HFFc6 (cell line): ENCODE data around the gene FARP1. TPM values are rescaled to one million over a fixed set of nuclear protein-coding genes. Genes with fewer than 3 reads are reported as not detected.

Experiments used
- DNase-seq: peaks from one replicate; pipeline ENCODE4 v3.0.0-alpha.2; 2018
- H3K27ac Mint-ChIP-seq: 2 replicates; pipeline ENCODE4 v1.8.0; 2020; ENCODE audit warnings: mild to moderate bottlenecking, mixed read lengths
- H3K27me3 Mint-ChIP-seq: 2 replicates; pipeline ENCODE4 v1.8.0; 2021; ENCODE audit warnings: mild to moderate bottlenecking, moderate library complexity, mixed read lengths; ENCODE audit not compliant: insufficient read depth
- H3K36me3 Mint-ChIP-seq: 2 replicates; pipeline ENCODE4 v1.8.0; 2021; ENCODE audit warnings: low read depth, mixed read lengths
- H3K4me1 Mint-ChIP-seq: 2 replicates; pipeline ENCODE4 v1.8.0; 2020; ENCODE audit warnings: low read depth, mixed read lengths
- H3K4me3 Mint-ChIP-seq: 2 replicates; pipeline ENCODE4 v1.8.0; 2020; ENCODE audit warnings: mild to moderate bottlenecking, moderate library complexity, mixed read lengths
- H3K9me3 Mint-ChIP-seq: 2 replicates; pipeline ENCODE4 v1.8.0; 2020; ENCODE audit warnings: mild to moderate bottlenecking, mixed read lengths
- CTCF ChIP-seq: fragments of 200-600 bp; sonication (generic); IDR thresholded peaks from 2 replicates; pipeline ENCODE4 v1.5.0; 2021; ENCODE audit warnings: antibody characterized with exemption, mild to moderate bottlenecking
- total RNA-seq, 6 experiments: library from RNA; stranded (reverse); fragmentation: NEBNext Ultra II Directional; extraction: Animal tissue kit (Norgen Biotek cat#: 25700); gene quantifications; 2 replicates in 1 of 6; 3 replicates in 5 of 6; pipeline ENCODE4 v1.2.3, GENCODE V29; 2021

Gene FARP1
- total RNA-seq, 6 experiments from 2014 or later: 140 to 181 (median 150) TPM

- H3K4me1 Mint-ChIP-seq: peaks cover 48% of the 10 kb centered on the region
Measured at GRCh38 chr13:98144027-98144741, 1.3 kb downstream of the FARP1 start.

GRCh38 chr13:98144801-98145350, 2.0 kb downstream of the FARP1 start:
- DNase-seq: peak; percentile 72
- H3K4me3 Mint-ChIP-seq: peak overlapping the region; percentile 98
- H3K4me1 Mint-ChIP-seq: peaks cover 50% of the 10 kb centered on the region
- H3K27ac Mint-ChIP-seq: peak overlapping the region; percentile 88
- TF ChIP-seq CTCF: peak; percentile 65
- no peaks in the 10 kb centered on the region for H3K9me3 Mint-ChIP-seq
- H3K36me3 Mint-ChIP-seq: peaks cover 12% of the 10 kb centered on the region
- H3K27me3 Mint-ChIP-seq: no peaks in the 10 kb centered on the region; the same call in 1 of the 2 replicates

More at GRCh38 chr13:98144027-98144741, 1.3 kb downstream of the FARP1 start:
- TF ChIP-seq CTCF: no peak
- Mint-ChIP-seq H3K36me3 (peaks cover 10% of the 10 kb centered on the region), H3K27me3 (no peaks in the 10 kb centered on the region; the same call in 1 of the 2 replicates), H3K9me3 (no peaks in the 10 kb centered on the region), H3K4me3 (peak overlapping the region; percentile 98), H3K27ac (peak overlapping the region; percentile 88)
- DNase-seq: peak; percentile 23

GRCh38 chr13:98147521-98147920, 4.6 kb downstream of the FARP1 start:
- Mint-ChIP-seq H3K36me3 (peaks cover 12% of the 10 kb centered on the region), H3K27me3 (no peaks in the 10 kb centered on the region; the same call in 1 of the 2 replicates), H3K9me3 (no peaks in the 10 kb centered on the region), H3K4me3 (no peak overlapping the region; the same call in 1 of the 2 replicates), H3K4me1 (peaks cover 65% of the 10 kb centered on the region), H3K27ac (no peak overlapping the region; the same call in 1 of the 2 replicates)
- peak; percentile 8 for DNase-seq
- peak; percentile 25; the same call in 1 of the 2 replicates for TF ChIP-seq CTCF

DNA sequence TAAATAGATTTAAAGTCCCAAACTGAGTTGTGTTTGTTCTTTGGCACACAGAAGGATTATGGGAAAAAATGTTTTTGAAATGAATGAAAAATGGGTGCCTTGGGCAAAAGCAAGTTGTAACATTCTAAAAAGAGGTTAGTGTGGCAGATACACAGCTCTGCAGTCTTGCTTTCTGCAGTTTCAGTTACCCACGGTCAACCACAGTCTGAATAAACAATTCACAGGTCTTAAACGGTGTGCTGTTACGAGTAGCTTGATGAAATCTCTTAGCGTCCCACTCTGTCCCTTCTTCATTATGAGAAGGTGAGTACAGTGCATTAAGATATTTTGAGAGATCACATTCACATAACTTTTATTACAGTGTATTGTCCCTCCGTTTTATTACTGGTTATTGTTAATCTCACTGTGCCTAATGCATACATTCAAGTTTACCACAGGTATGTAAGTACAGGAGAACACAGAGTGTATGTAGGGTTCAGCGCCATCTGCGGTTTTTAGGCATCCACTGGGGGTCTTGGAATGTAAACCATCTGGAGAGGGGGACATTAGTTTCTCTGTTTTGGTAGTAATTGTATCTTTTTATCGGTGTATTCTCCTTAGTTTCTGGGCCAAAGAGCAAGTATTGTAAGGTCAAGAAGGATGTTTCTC, 8.1 kb downstream of the FARP1 start:
- H3K27ac Mint-ChIP-seq: no peak overlapping the region
- H3K9me3 Mint-ChIP-seq: no peaks in the 10 kb centered on the region
- H3K4me1 Mint-ChIP-seq: peaks cover 72% of the 10 kb centered on the region
- no peak overlapping the region for H3K4me3 Mint-ChIP-seq
- DNase-seq: no peak
- no peaks in the 10 kb centered on the region; the same call in 1 of the 2 replicates for H3K27me3 Mint-ChIP-seq
- peaks cover 20% of the 10 kb centered on the region for H3K36me3 Mint-ChIP-seq
- no peak for TF ChIP-seq CTCF

GRCh38 chr13:98155475-98156109, 12.7 kb downstream of the FARP1 start:
- Mint-ChIP-seq H3K27ac (peak overlapping the region; percentile 53; the same call in 1 of the 2 replicates), H3K4me1 (peaks cover 67% of the 10 kb centered on the region)

More at GRCh38 chr13:98155475-98156109, 12.7 kb downstream of the FARP1 start:
- Mint-ChIP-seq H3K36me3 (peaks cover 20% of the 10 kb centered on the region), H3K9me3 (no peaks in the 10 kb centered on the region), H3K4me3 (no peak overlapping the region), H3K27me3 (no peaks in the 10 kb centered on the region)
- no peak for TF ChIP-seq CTCF
- peak; percentile 74 for DNase-seq
